ENCODE measurements around the gene AKAP13. TPM values are rescaled to one million over a fixed set of nuclear protein-coding genes. Genes with fewer than 3 reads are reported as not detected.

The AKAP13 gene
- total and polyA plus RNA-seq, 7 donors = 21.6 to 142 (median 98.5) TPM

DNA sequence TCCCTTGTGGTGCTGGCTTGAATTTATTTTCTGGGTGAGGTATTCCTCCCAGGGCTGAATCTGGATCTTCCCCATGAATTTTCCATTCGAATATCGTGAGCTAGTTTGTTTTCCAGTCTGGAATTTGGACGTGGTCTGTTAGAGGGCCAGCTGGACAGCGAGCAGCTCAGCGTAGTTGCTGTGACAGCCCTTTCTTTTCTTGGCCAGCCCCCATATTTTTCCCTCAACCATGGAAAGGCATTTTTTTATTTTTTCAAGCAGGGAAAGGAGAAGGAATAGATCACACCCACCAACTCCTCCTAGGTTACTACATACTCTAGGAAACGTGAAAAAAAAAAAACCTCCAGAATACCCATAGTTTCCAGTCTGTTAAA, 262.3 kb downstream of the AKAP13 start:
- DNase-seq = peak; percentile 91
- Histone ChIP-seq H3K9me3 (no peaks in the 10 kb centered on the region), H3K36me3 (peaks cover 0 to 23% (median 2%) of the 10 kb centered on the region in 4 donors), H3K27me3 (no peaks in the 10 kb centered on the region), H3K27ac (peak overlapping the region; percentile 72 to 88 (median 82)), H3K4me3 (peak overlapping the region; percentile 4 to 34 (median 27)), H3K4me1 (peaks cover 0 to 58% (median 31%) of the 10 kb centered on the region in 4 donors)
- 76 to 78% methylated on average over 6 of the region's 6 CpGs for WGBS, 2 donors
- TF ChIP-seq EP300 (IDR thresholded peaks at IDR 0.05) = no peak
- TF ChIP-seq POLR2AphosphoS5 (IDR thresholded peaks at IDR 0.05) = peak in 3 of 4 donors; percentile 48 to 61 (median 56)
- no peak for TF ChIP-seq POLR2A (IDR thresholded peaks at IDR 0.05)
- TF ChIP-seq, protein P1, sequence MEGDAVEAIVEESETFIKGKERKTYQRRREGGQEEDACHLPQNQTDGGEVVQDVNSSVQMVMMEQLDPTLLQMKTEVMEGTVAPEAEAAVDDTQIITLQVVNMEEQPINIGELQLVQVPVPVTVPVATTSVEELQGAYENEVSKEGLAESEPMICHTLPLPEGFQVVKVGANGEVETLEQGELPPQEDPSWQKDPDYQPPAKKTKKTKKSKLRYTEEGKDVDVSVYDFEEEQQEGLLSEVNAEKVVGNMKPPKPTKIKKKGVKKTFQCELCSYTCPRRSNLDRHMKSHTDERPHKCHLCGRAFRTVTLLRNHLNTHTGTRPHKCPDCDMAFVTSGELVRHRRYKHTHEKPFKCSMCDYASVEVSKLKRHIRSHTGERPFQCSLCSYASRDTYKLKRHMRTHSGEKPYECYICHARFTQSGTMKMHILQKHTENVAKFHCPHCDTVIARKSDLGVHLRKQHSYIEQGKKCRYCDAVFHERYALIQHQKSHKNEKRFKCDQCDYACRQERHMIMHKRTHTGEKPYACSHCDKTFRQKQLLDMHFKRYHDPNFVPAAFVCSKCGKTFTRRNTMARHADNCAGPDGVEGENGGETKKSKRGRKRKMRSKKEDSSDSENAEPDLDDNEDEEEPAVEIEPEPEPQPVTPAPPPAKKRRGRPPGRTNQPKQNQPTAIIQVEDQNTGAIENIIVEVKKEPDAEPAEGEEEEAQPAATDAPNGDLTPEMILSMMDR (IDR thresholded peaks at IDR 0.05) = peak in 1 of 4 experiments; percentile 11
- intact Hi-C loops (cut with DNase I) = no loop called here

DNA sequence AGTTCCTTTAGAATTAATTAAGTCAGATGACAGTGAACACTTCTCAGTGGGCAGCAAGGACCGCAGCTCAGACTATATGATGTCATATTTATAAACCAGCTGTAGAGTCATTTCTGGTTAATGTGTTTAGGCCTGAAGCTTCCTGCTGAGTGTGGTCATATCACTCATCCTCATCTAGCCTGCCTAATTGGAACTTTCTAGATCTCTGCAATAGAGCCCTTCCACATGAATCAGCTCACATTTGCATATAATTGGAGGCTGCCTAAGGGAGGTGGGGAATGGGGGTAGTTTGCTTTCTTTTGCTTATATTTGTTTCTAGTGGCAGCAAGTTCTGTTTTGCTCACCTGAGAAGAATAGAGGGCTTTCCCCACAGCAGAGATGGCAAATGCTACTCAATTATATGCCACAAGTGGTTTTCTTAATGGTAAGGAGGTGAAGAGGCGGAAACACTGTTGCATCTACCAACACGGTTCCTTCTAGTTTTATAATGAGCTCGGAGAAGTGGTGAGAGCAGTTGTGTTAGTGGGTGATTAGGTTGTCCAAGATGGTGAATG, 266.2 kb downstream of the AKAP13 start:
- TF ChIP-seq POLR2A (IDR thresholded peaks at IDR 0.05) (no peak), POLR2AphosphoS5 (IDR thresholded peaks at IDR 0.05) (no peak), EP300 (IDR thresholded peaks at IDR 0.05) (no peak)
- TF ChIP-seq, protein P1 (IDR thresholded peaks at IDR 0.05) = no peak
- Histone ChIP-seq H3K4me1 (peaks cover 0 to 49% (median 31%) of the 10 kb centered on the region in 4 donors), H3K36me3 (peaks cover 0 to 17% (median 0%) of the 10 kb centered on the region in 4 donors), H3K27me3 (no peaks in the 10 kb centered on the region), H3K4me3 (no peak overlapping the region), H3K9me3 (no peaks in the 10 kb centered on the region), H3K27ac (no peak overlapping the region)
- DNase-seq = no peak
- WGBS, 2 donors = 79 to 82% methylated on average over 4 of the region's 4 CpGs
- intact Hi-C loops (cut with DNase I) = no loop called here

DNA sequence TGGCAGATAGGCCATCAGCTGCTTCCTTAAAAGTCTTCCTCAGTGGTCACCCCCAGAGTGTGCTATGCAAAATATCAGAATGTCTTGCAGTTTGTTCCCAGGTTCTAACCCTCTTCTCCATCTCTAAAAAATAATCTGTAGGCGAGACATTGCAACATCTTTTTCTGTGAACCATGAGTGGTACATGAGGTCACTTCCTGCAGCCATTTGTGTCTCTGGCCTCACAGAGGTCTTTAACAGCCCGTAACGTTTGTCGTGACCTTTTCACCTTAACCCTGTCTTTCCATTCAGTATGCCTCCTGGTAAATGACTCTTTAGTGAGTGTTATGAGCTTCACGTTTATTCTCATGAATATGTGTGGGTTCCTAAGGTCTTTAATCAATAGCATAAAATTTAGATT, 269.0 kb downstream of the AKAP13 start:
- H3K9me3 ChIP-seq = no peaks in the 10 kb centered on the region
- H3K36me3 ChIP-seq = peaks cover 0 to 18% (median 0%) of the 10 kb centered on the region in 4 donors
- intact Hi-C loops (cut with DNase I) = no loop called here
- TF ChIP-seq POLR2AphosphoS5 (IDR thresholded peaks at IDR 0.05) (peak in 2 of 4 donors; percentile 19 to 33), POLR2A (IDR thresholded peaks at IDR 0.05) (no peak), EP300 (IDR thresholded peaks at IDR 0.05) (no peak)
- TF ChIP-seq, protein P1 (IDR thresholded peaks at IDR 0.05) = no peak
- no peak overlapping the region for H3K4me3 ChIP-seq
- no peaks in the 10 kb centered on the region for H3K27me3 ChIP-seq
- DNase-seq = no peak
- H3K4me1 ChIP-seq = peaks cover 0 to 40% (median 20%) of the 10 kb centered on the region in 4 donors
- peak overlapping the region; percentile 23 to 59 (median 46) for H3K27ac ChIP-seq
- WGBS, 2 donors = 45 to 51% methylated on average over 5 of the region's 5 CpGs

DNA sequence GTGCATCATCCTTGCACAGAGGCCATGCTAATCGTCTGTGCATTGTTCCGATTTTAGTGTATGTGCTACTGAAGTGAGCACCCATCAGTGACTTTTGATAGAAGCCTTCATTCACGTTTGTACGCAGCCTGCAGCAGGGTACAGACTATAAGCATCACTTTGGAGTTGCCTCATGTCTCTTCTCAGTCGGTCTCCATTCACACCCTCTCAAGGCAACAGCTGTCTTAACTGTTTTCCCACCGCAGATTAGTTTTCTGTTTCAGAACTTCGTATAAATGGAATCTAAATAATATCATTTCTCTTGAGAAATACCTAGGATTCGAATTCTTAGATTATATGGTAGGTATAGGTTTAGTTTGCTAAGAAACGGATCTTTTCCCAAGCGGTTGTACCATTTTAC, 271.1 kb downstream of the AKAP13 start:
- Histone ChIP-seq H3K36me3 (peaks cover 0 to 27% (median 9%) of the 10 kb centered on the region in 4 donors), H3K9me3 (no peaks in the 10 kb centered on the region), H3K4me3 (no peak overlapping the region), H3K4me1 (peaks cover 0 to 35% (median 14%) of the 10 kb centered on the region in 4 donors), H3K27me3 (no peaks in the 10 kb centered on the region), H3K27ac (peak overlapping the region in 2 of 4 donors; percentile 45 to 48)
- intact Hi-C loops (cut with DNase I) = no loop called here
- TF ChIP-seq, protein P1 (IDR thresholded peaks at IDR 0.05) = no peak
- TF ChIP-seq POLR2AphosphoS5 (IDR thresholded peaks at IDR 0.05) = no peak
- no peak for TF ChIP-seq EP300 (IDR thresholded peaks at IDR 0.05)
- no peak for TF ChIP-seq POLR2A (IDR thresholded peaks at IDR 0.05)
- DNase-seq = no peak
- 91 to 92% methylated on average over 10 of the region's 10 CpGs for WGBS, 2 donors
